ENCODE measurements around the gene CCL27. TPM values are rescaled to one million over a fixed set of nuclear protein-coding genes. Genes with fewer than 3 reads are reported as not detected.

CCL27 gene
- total RNA-seq, 1 donor, result 0.36 TPM

DNA sequence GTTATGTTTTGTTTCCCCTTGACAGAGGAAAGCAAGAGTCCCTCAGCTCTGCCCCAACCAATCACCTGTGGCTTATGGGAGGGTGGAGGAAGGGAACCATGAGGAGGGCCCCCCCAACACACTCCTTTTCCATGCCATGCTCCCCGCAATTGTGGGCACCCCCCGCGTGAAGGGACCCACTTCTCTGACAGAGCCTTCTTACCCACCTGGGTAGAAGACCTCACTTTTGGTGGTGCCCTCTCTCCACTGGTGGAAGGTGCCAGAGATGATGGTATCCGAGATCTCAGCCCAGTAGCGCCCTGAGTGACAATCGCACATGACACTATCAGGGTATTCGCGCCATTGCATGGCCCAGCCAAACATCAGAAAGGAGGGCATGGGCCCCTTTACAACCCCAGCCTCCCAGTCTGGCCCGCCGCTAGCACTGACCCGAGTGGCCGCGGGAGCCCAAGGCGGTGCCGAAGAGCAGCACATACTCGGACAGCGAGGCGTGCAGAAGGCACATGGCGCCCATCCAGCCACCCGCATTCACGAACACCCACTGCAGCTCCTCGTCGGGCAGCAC, 25.6 kb downstream of the CCL27 start:
- Histone ChIP-seq H3K4me2 (ENCODE audit: insufficient read depth, low read length) (peak overlapping the region; percentile 87), H3K4me1 (ENCODE audit: insufficient read depth, low read length) (peaks cover 21% of the 10 kb centered on the region), H3K36me3 (ENCODE audit: insufficient read depth, low read length) (peaks cover 8% of the 10 kb centered on the region), H3K27me3 (ENCODE audit: insufficient read depth, low read length) (no peaks in the 10 kb centered on the region), H4K20me1 (ENCODE audit: insufficient read depth, low read length) (peaks cover 19% of the 10 kb centered on the region), H3K9me3 (ENCODE audit: low read depth, low read length) (no peaks in the 10 kb centered on the region), H2AFZ (ENCODE audit: low read length) (peak overlapping the region; percentile 95), H3K4me3 (ENCODE audit: insufficient read depth, low read length) (peak overlapping the region; percentile 89), H3K27ac (ENCODE audit: low read depth, low read length) (peak overlapping the region; percentile 64), H3K79me2 (ENCODE audit: insufficient read depth, low read length) (peaks cover 23% of the 10 kb centered on the region)
- TF ChIP-seq, protein P1, sequence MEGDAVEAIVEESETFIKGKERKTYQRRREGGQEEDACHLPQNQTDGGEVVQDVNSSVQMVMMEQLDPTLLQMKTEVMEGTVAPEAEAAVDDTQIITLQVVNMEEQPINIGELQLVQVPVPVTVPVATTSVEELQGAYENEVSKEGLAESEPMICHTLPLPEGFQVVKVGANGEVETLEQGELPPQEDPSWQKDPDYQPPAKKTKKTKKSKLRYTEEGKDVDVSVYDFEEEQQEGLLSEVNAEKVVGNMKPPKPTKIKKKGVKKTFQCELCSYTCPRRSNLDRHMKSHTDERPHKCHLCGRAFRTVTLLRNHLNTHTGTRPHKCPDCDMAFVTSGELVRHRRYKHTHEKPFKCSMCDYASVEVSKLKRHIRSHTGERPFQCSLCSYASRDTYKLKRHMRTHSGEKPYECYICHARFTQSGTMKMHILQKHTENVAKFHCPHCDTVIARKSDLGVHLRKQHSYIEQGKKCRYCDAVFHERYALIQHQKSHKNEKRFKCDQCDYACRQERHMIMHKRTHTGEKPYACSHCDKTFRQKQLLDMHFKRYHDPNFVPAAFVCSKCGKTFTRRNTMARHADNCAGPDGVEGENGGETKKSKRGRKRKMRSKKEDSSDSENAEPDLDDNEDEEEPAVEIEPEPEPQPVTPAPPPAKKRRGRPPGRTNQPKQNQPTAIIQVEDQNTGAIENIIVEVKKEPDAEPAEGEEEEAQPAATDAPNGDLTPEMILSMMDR (IDR thresholded peaks at IDR 0.05; ENCODE audit: extremely low read depth, low read depth, low read length), result no peak
- peak; percentile 93 for DNase-seq (ENCODE audit: insufficient read length, low spot score, missing footprints)

DNA sequence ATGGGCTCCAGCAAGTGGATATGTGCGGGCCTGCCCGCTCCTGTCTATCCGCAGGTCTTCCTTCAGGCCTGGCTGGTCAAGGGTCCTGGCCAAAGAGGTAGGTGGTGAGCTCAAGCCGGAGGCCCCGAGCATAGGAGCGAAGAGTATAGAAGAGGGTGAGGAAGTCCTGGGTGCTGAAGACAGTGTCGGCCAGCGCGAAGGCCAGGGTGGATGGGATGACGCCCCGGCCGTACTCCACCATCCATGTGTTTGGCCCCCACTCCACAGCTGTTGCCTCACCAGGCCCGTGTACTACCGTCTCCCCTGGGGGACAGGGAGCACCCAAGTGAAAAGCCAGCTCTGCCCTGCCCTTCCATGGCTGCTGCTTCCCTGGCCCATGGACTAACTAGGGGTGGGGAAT, 26.9 kb downstream of the CCL27 start:
- H2AFZ ChIP-seq (ENCODE audit: low read length), result no peak overlapping the region
- DNase-seq (ENCODE audit: insufficient read length, low spot score, missing footprints), result no peak
- no peak overlapping the region for H3K4me2 ChIP-seq (ENCODE audit: insufficient read depth, low read length)
- TF ChIP-seq, protein P1 (IDR thresholded peaks at IDR 0.05; ENCODE audit: extremely low read depth, low read depth, low read length), result no peak
- H3K4me3 ChIP-seq (ENCODE audit: insufficient read depth, low read length), result no peak overlapping the region
- H3K27ac ChIP-seq (ENCODE audit: low read depth, low read length), result no peak overlapping the region
- peaks cover 23% of the 10 kb centered on the region for H3K79me2 ChIP-seq (ENCODE audit: insufficient read depth, low read length)
- H3K9me3 ChIP-seq (ENCODE audit: low read depth, low read length), result no peaks in the 10 kb centered on the region
- peaks cover 19% of the 10 kb centered on the region for H4K20me1 ChIP-seq (ENCODE audit: insufficient read depth, low read length)
- peaks cover 8% of the 10 kb centered on the region for H3K27me3 ChIP-seq (ENCODE audit: insufficient read depth, low read length)
- H3K36me3 ChIP-seq (ENCODE audit: insufficient read depth, low read length), result peaks cover 8% of the 10 kb centered on the region
- H3K4me1 ChIP-seq (ENCODE audit: insufficient read depth, low read length), result peaks cover 21% of the 10 kb centered on the region

DNA sequence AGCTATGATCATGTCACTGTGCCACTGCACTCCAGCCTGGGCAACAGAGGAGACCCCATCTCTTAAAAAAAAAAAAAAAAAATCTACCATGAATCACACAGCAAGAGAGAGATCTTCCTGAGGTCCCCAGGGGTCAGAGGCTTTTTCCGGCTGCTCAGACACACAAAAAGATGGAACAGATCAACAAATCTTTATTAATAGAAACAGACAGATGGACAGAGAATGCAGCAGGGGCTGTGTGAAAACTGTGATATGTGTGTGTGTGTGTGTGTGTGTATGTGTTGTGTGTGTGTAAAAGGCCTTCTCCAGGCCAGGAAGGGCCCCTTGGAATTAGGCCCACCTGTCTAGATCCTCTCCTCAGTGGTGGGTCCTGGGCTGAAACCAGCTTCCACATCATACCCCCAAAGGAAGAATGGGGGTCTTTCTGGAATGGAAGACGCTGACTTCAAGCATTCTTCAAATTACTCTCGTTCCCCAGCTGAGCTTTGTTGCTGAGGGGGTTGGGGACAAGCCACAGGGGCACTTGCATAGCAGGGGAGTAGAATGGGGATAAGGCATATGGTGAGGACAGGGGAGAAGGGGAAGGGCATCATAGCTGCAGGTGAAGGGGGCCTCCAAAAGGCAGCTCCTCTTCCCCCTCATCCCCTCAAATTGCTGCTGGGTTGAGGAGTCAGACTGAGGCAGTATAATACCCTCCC, 27.8 kb downstream of the CCL27 start:
- TF ChIP-seq, protein P1 (IDR thresholded peaks at IDR 0.05; ENCODE audit: extremely low read depth, low read depth, low read length), result no peak
- no peak overlapping the region for H2AFZ ChIP-seq (ENCODE audit: low read length)
- peaks cover 19% of the 10 kb centered on the region for H4K20me1 ChIP-seq (ENCODE audit: insufficient read depth, low read length)
- H3K4me1 ChIP-seq (ENCODE audit: insufficient read depth, low read length), result peaks cover 21% of the 10 kb centered on the region
- H3K36me3 ChIP-seq (ENCODE audit: insufficient read depth, low read length), result peaks cover 8% of the 10 kb centered on the region
- peaks cover 16% of the 10 kb centered on the region for H3K27me3 ChIP-seq (ENCODE audit: insufficient read depth, low read length)
- no peak overlapping the region for H3K4me3 ChIP-seq (ENCODE audit: insufficient read depth, low read length)
- no peak for DNase-seq (ENCODE audit: insufficient read length, low spot score, missing footprints)
- no peaks in the 10 kb centered on the region for H3K9me3 ChIP-seq (ENCODE audit: low read depth, low read length)
- H3K27ac ChIP-seq (ENCODE audit: low read depth, low read length), result no peak overlapping the region
- peaks cover 23% of the 10 kb centered on the region for H3K79me2 ChIP-seq (ENCODE audit: insufficient read depth, low read length)
- no peak overlapping the region for H3K4me2 ChIP-seq (ENCODE audit: insufficient read depth, low read length)

DNA sequence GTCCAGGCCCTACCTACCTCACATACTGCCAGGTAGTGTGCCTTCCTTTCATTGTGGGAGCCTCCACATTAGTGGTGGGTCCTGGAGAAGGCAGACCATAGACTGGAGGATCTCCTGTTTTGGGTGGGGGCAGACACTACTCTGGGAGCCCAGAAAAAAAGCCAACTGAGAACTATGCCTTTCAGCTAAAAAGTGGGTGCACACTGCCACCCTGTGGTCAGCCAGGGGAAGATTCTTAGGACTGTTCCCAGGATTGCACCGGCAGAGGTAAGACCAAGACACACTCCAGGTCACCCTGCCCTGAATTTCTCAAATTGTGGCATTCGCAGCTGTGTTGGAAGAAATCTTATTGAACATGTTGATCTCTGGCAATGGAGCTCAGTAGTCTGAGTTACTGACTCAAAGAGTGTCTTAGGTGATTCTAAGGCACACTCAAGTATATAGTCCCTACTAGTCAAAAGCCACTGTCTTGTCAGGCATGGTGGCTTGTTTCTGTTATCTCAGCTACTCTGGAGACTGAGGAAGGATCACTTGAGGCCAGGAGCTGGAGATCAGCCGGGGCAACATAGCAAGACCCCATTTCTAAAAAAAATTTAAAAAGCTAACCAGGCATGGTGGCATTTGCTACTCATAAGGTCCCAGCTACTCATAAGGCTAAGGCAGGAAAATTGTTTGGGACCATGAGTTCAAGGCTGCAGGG, 28.5 kb downstream of the CCL27 start:
- Histone ChIP-seq H4K20me1 (ENCODE audit: insufficient read depth, low read length) (peaks cover 19% of the 10 kb centered on the region), H3K79me2 (ENCODE audit: insufficient read depth, low read length) (peaks cover 23% of the 10 kb centered on the region), H3K4me3 (ENCODE audit: insufficient read depth, low read length) (no peak overlapping the region), H2AFZ (ENCODE audit: low read length) (no peak overlapping the region), H3K27ac (ENCODE audit: low read depth, low read length) (no peak overlapping the region), H3K9me3 (ENCODE audit: low read depth, low read length) (no peaks in the 10 kb centered on the region), H3K4me2 (ENCODE audit: insufficient read depth, low read length) (no peak overlapping the region), H3K27me3 (ENCODE audit: insufficient read depth, low read length) (peaks cover 23% of the 10 kb centered on the region), H3K36me3 (ENCODE audit: insufficient read depth, low read length) (peaks cover 8% of the 10 kb centered on the region), H3K4me1 (ENCODE audit: insufficient read depth, low read length) (peaks cover 21% of the 10 kb centered on the region)
- TF ChIP-seq, protein P1 (IDR thresholded peaks at IDR 0.05; ENCODE audit: extremely low read depth, low read depth, low read length), result peak; percentile 85
- DNase-seq (ENCODE audit: insufficient read length, low spot score, missing footprints), result peak; percentile 96
